NK-92 (cell line): ENCODE data around the gene PSMB1.
"Not testable (repeated sequence)": the region's sequence is repeated elsewhere in the genome, so short reads cannot be mapped to it uniquely, and the experiment has no call there.

Experiments
- DNase-seq: peaks from one replicate; lab custom pipeline; 2025; ENCODE audit not compliant: unreplicated experiment; lab: John Stamatoyannopoulos, UW

The PSMB1 gene

GRCh38 chr6:170504479-170504878, 48.6 kb downstream of the PSMB1 start:
- no peak for DNase-seq

DNA sequence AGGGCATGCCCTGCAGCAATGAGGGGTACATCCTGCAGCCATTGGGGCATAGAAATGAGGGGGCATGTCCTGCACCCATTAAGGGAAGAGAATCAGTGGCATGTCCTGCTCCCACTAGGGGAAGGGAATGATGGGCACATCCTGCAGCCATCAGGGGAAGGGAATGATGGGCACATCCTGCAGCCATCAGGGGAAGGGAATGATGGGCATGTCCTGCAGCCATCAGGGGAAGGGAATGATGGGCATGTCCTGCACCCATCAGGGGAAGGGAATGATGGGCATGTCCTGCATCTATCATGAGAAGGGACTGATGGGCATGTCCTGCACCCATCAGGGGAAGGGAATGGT, 49.7 kb downstream of the PSMB1 start:
- DNase-seq = no peak

DNA sequence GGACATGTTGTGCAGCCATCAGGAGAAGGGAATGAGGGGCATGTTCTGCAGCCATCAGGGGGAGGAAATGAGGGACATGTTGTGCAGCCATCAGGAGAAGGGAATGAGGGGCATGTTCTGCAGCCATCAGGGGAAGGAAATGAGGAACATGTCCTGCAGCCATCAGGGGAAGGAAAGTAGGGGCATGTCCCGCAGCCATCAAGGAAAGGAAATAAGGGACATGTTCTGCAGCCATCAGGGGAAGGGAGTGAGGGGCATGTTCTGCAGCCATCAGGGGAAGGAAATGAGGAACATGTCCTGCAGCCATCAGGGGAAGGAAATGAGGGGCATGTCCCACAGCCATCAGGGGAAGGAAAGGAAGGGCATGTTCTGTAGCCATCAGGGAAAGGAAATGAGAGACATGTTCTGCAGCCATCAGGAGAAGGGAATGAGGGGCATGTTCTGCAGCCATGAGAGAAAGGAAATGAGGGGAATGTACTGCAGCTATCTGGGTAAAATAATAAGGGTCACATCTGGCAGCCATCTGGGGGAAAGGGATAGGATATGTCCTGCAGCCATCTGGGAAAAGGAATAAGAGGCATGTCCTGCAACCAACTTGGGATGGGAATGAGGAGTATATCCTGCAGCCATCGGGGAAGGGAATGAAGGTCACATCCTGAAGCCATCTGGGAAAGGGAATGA, 50.2 kb downstream of the PSMB1 start:
- DNase-seq = not testable (repeated sequence)

- not testable (repeated sequence) for DNase-seq
Measured at GRCh38 chr6:170502268-170502667, 50.8 kb downstream of the PSMB1 start.

DNA sequence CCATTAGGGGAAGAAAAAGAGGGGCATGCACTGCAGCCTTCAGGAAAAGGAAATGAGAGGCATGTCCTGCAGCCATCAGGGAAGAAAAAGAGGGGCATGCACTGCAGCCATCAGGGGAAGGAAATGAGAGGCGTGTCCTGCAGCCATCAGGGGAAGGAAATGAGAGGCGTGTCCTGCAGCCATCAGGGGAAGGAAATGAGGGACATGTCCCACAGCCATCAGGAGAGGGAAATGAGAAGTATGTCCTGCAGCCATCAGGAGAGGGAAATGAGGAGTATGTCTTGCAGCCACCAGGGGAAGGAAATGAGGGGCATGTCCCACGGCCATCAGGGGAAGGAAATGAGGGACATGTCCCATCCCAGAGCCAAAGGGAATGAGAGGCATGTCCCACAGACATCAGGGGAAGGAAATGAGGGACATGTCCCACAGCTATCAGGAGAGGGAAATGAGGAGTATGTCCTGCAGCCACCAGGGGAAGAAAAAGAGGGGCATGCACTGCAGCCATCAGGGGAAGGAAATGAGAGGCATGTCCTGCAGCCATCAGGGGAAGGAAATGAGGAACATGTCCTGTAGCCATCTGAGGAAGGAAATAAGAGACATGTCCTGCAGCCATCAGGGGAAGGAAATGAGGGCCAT, 52.0 kb downstream of the PSMB1 start:
- DNase-seq = no peak

DNA sequence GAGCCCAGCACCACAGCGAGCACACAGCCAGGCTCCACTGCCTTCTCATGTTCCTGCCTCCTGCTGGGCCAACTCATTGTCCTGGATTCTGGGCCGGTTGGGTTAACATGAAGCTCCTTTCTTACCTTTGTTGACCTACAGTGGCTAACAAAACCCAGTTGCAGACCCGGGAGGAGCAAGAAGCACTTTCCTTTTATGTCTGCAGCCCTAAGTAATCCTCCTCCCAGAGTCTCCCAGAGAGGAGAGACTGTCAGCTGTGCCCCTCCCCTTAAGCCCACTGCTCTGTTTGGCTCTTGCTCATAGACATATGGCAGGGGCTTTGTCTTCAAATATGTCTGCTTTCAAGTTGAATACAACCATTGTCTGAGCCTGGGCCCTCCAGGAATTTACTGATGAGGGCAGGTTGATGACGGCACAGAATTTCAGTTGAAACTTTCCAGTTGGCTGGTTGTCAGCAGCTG, 55.2 kb downstream of the PSMB1 start:
- DNase-seq = no peak

- no peak for DNase-seq
Measured at GRCh38 chr6:170493354-170493753, 59.8 kb downstream of the PSMB1 start.

GRCh38 chr6:170490259-170490658, 62.8 kb downstream of the PSMB1 start:
- DNase-seq = no peak

GRCh38 chr6:170489836-170490235, 63.3 kb downstream of the PSMB1 start:
- DNase-seq = no peak

GRCh38 chr6:170487707-170488329, 65.3 kb downstream of the PSMB1 start:
- DNase-seq = no peak

- DNase-seq = no peak
Measured at GRCh38 chr6:170485159-170485558, 67.9 kb downstream of the PSMB1 start.
